B cell (primary cell): ENCODE results near the gene RIC3. TPM values are rescaled to one million over a fixed set of nuclear protein-coding genes. Genes with fewer than 3 reads are reported as not detected.

Experiments used
- ATAC-seq: fragments of 200-7000 bp; cut with Tn5 transposase; one replicate; pipeline ENCODE4 v1.10.0; 2021; ENCODE audit warnings: low read depth, mild to moderate bottlenecking, moderate number of reproducible peaks, moderate library complexity
- CTCF ChIA-PET: fragments of 350-600 bp; sonication (Branson Sonifier 250); formaldehyde crosslinking; loops from one replicate; lab custom pipeline; 2021; ENCODE audit warnings: antibody characterized with exemption, inconsistent platforms; lab: Charles Lee
- POLR2A ChIA-PET: fragments of 350-600 bp; sonication (Branson Sonifier 250); formaldehyde crosslinking; loops from one replicate; lab custom pipeline; 2021; ENCODE audit warnings: antibody characterized with exemption; lab: Charles Lee
- DNase-seq: peaks from one replicate; pipeline ENCODE4 v3.0.0; 2013
- H2AFZ ChIP-seq: 2 replicates; pipeline ENCODE4 v1.6.1; 2012; ENCODE audit warnings: mild to moderate bottlenecking, low read depth, low read length; ENCODE audit not compliant: insufficient read depth, poor library complexity, severe bottlenecking
- H3K27ac ChIP-seq, 2 donors: 1 replicate in 1 of 2; 2 replicates in 1 of 2; pipeline ENCODE4 v1.5.1; 2012 to 2013; ENCODE audit warnings: low read length in 2 of 2, mild to moderate bottlenecking in 2 of 2, moderate library complexity in 1 of 2
- H3K27me3 ChIP-seq, 4 experiments: fragments of 200-600 bp in 1 of 4; sonication (generic) in 1 of 4; replicated peaks in 1 of 4; 1 replicate in 2 of 4; 2 replicates in 2 of 4; pipeline versions ENCODE4 v1.6.1 to v1.7.0; 2013 to 2016; ENCODE audit warnings: low read length in 3 of 4, mild to moderate bottlenecking in 2 of 4, mixed read lengths in 1 of 4, moderate library complexity in 1 of 4; ENCODE audit not compliant: insufficient read depth in 4 of 4, control insufficient read depth in 3 of 4; ENCODE audit errors: control extremely low read depth in 1 of 4
- H3K36me3 ChIP-seq, 2 experiments: replicated peaks in 1 of 2; 1 replicate in 1 of 2; 2 replicates in 1 of 2; pipeline versions ENCODE4 v1.6.1 to v1.7.1; 2013; ENCODE audit warnings: low read length in 1 of 2; ENCODE audit not compliant: insufficient read depth in 2 of 2, control insufficient read depth in 1 of 2; ENCODE audit errors: control extremely low read depth in 1 of 2, extremely low read depth in 1 of 2
- H3K4me1 ChIP-seq, 2 donors: fragments of 200-600 bp in 1 of 2; sonication (generic) in 1 of 2; 1 replicate in 1 of 2; 2 replicates in 1 of 2; pipeline versions ENCODE4 v1.5.1 to v1.6.1; 2013 to 2017; ENCODE audit warnings: low read length in 2 of 2; ENCODE audit not compliant: control insufficient read depth in 2 of 2, insufficient read depth in 2 of 2
- H3K4me2 ChIP-seq: replicated peaks from 2 replicates; pipeline ENCODE3; 2012; ENCODE audit warnings: mild to moderate bottlenecking, low read depth, low read length; ENCODE audit not compliant: poor library complexity, severe bottlenecking
- H3K4me3 ChIP-seq, 5 experiments: fragments of 200-600 bp in 1 of 5; sonication (generic) in 1 of 5; 1 replicate in 3 of 5; 2 replicates in 2 of 5; pipeline versions ENCODE4 v1.5.1 to v1.7.0; 2011 to 2016; ENCODE audit warnings: low read length in 4 of 5, mild to moderate bottlenecking in 4 of 5, low read depth in 2 of 5, control low read depth in 1 of 5, moderate library complexity in 1 of 5; ENCODE audit not compliant: insufficient read depth in 1 of 5; ENCODE audit errors: control extremely low read depth in 1 of 5, extremely low read depth in 1 of 5
- H3K79me2 ChIP-seq: fragments of 200-600 bp; sonication (generic); one replicate; pipeline ENCODE4 v1.6.0; 2016; ENCODE audit warnings: low read length; ENCODE audit not compliant: control insufficient read depth, insufficient read depth
- H3K9ac ChIP-seq: fragments of 200-600 bp; sonication (generic); 2 replicates; pipeline ENCODE4 v1.6.1; 2017; ENCODE audit warnings: mild to moderate bottlenecking, low read length, moderate library complexity
- H3K9me3 ChIP-seq, 3 donors: one replicate each; pipeline versions ENCODE4 v1.6.1 to v1.7.1; 2013; ENCODE audit warnings: low read length in 2 of 3; ENCODE audit not compliant: control insufficient read depth in 2 of 3, insufficient read depth in 1 of 3; ENCODE audit errors: control extremely low read depth in 1 of 3
- H4K20me1 ChIP-seq: 2 replicates; pipeline ENCODE4 v1.6.0; 2012; ENCODE audit warnings: mild to moderate bottlenecking, low read length; ENCODE audit not compliant: insufficient read depth, control insufficient read depth, poor library complexity, severe bottlenecking
- H3K27ac Mint-ChIP-seq: one replicate; pipeline ENCODE4 v1.8.0; 2021; ENCODE audit warnings: mixed read lengths
- H3K27me3 Mint-ChIP-seq: one replicate; pipeline ENCODE4 v1.8.0; 2021; ENCODE audit warnings: mixed read lengths
- H3K4me1 Mint-ChIP-seq: one replicate; pipeline ENCODE4 v1.8.0; 2021; ENCODE audit warnings: mixed read lengths
- H3K4me3 Mint-ChIP-seq: one replicate; pipeline ENCODE4 v1.8.0; 2021; ENCODE audit warnings: mixed read lengths
- H3K9me3 Mint-ChIP-seq: one replicate; pipeline ENCODE4 v1.8.0; 2022; ENCODE audit warnings: mixed read lengths; ENCODE audit not compliant: insufficient read depth
- EZH2 ChIP-seq: IDR thresholded peaks from 2 replicates; pipeline ENCODE4 v1.6.1; 2012; ENCODE audit warnings: borderline replicate concordance, low read depth, mild to moderate bottlenecking, moderate library complexity, low read length; ENCODE audit not compliant: insufficient read depth, poor library complexity, severe bottlenecking
- WGBS: methylation state at CpG from one replicate; pipeline ENCODE4 v1.1.5; 2013; ENCODE audit warnings: missing lambda C conversion rate; ENCODE audit not compliant: insufficient coverage; 5-methylcytosine and 5-hydroxymethylcytosine counted together
- intact Hi-C: fragments of 100-400 bp; cut with micrococcal nuclease; formaldehyde crosslinking; loops from one replicate; pipeline ENCODE4 v1.10.0; 2022
- polyA plus RNA-seq: library from polyadenylated mRNA; depleted of rRNA; stranded (reverse); fragments of >200 nt; gene quantifications from 2 replicates; pipeline ENCODE4 v1.2.3, GENCODE V29; 2012
- total RNA-seq, 2 donors: library from RNA; stranded (reverse); fragments of 120-200 nt in 1 of 2; gene quantifications; 1 replicate in 1 of 2; 2 replicates in 1 of 2; pipeline versions ENCODE4 v1.2.3 to v1.2.4, GENCODE V29; 2013 to 2022
- TF ChIP-seq, protein P1 (sequence below): fragments of 200-600 bp; IDR thresholded peaks from one replicate; pipeline ENCODE4 v1.8.0; 2022; ENCODE audit warnings: antibody characterized with exemption, mild to moderate bottlenecking

Gene RIC3
- total and polyA plus RNA-seq, 2 donors (not counting 1 experiment from before 2014, with no cell fraction given), result 62.4 to 74.6 TPM

DNA sequence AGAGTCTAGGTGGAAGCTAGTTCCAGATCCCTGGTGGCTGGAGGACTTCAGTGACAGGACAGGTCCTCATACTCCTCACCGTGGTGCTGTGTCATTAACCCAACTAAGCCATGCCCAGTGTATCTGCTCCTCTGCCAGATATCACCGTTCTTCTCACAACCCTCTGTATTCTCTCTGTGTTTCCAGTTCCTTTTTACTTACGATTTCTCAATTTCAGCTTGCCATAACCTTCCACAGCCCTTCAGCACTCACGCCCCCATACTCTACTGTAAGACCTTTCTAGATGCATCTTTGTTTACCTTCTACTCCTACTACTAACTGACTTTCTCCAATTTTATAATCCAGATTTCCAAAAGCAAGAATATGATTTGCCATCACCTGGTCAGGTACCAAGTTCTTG is 26.1 kb upstream of the RIC3 start:
- intact Hi-C loops, result no loop called here
- WGBS, result 100% methylated on average over 3 of the region's 4 CpGs
- no peak for ATAC-seq
- peaks cover 15% of the 10 kb centered on the region for H3K27me3 Mint-ChIP-seq
- no peak overlapping the region for H3K27ac ChIP-seq
- no peak overlapping the region for H3K9ac ChIP-seq
- H3K79me2 ChIP-seq, result no peaks in the 10 kb centered on the region
- no peak for DNase-seq
- no peak overlapping the region for H3K4me2 ChIP-seq
- H3K27ac Mint-ChIP-seq, result no peak overlapping the region
- no peaks in the 10 kb centered on the region for H3K9me3 ChIP-seq
- H3K4me1 Mint-ChIP-seq, result peaks cover 14% of the 10 kb centered on the region
- H3K9me3 Mint-ChIP-seq, result no peaks in the 10 kb centered on the region
- TF ChIP-seq EZH2, result no peak
- TF ChIP-seq, protein P1, sequence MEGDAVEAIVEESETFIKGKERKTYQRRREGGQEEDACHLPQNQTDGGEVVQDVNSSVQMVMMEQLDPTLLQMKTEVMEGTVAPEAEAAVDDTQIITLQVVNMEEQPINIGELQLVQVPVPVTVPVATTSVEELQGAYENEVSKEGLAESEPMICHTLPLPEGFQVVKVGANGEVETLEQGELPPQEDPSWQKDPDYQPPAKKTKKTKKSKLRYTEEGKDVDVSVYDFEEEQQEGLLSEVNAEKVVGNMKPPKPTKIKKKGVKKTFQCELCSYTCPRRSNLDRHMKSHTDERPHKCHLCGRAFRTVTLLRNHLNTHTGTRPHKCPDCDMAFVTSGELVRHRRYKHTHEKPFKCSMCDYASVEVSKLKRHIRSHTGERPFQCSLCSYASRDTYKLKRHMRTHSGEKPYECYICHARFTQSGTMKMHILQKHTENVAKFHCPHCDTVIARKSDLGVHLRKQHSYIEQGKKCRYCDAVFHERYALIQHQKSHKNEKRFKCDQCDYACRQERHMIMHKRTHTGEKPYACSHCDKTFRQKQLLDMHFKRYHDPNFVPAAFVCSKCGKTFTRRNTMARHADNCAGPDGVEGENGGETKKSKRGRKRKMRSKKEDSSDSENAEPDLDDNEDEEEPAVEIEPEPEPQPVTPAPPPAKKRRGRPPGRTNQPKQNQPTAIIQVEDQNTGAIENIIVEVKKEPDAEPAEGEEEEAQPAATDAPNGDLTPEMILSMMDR, result no peak
- H3K36me3 ChIP-seq, result no peaks in the 10 kb centered on the region
- H3K4me3 Mint-ChIP-seq, result no peak overlapping the region
- H2AFZ ChIP-seq, result no peak overlapping the region
- no peaks in the 10 kb centered on the region for H3K27me3 ChIP-seq
- CTCF ChIA-PET, result interaction anchor here (0.7 to 7.8 kb wide), 7 partner anchors 10 to 371 kb away, joined by 3 to 327 read pairs (median 7); partner anchors contain the start of genes LMO1 and RIC3
- no peak overlapping the region for H3K4me3 ChIP-seq
- no peaks in the 10 kb centered on the region for H4K20me1 ChIP-seq
- POLR2A ChIA-PET, result no interaction called here
- peaks cover 19 to 20% of the 10 kb centered on the region in 2 donors for H3K4me1 ChIP-seq

DNA sequence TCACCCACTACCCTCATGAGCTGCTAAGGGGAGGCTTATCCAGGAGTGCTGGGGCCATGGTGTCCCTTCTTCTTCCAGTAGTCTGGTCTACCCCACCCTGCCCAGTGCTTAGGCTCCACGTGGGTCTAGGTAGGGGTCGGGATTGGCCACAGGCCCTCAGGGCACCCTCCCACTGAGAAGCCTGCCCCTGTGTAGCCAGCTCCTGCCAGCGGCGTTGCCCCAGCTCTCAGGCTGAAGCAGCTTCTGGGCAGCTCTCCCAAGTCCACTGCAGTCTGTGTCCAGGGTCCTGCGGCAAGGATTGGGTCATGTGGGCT is 24.0 kb upstream of the RIC3 start:
- ATAC-seq, result peak; percentile 28
- 64% methylated on average over 5 of the region's 5 CpGs for WGBS
- H3K4me2 ChIP-seq, result peak overlapping the region; percentile 44
- DNase-seq, result no peak
- Mint-ChIP-seq H3K27me3 (peaks cover 20% of the 10 kb centered on the region), H3K4me3 (no peak overlapping the region), H3K4me1 (peaks cover 14% of the 10 kb centered on the region), H3K9me3 (no peaks in the 10 kb centered on the region), H3K27ac (no peak overlapping the region)
- no peak overlapping the region for H3K4me3 ChIP-seq
- no peaks in the 10 kb centered on the region for H4K20me1 ChIP-seq
- H3K27me3 ChIP-seq, result peaks cover 0 to 2% (median 0%) of the 10 kb centered on the region in 4 experiments
- no peak for TF ChIP-seq EZH2
- TF ChIP-seq, protein P1, result peak; percentile 58
- intact Hi-C loops, result loop anchor here (1.0 kb wide), 4 partner anchors 9 to 373 kb away; partner anchors contain the start of gene LMO1
- no peaks in the 10 kb centered on the region for H3K79me2 ChIP-seq
- CTCF ChIA-PET, result interaction anchor here (0.7 to 7.8 kb wide), 17 partner anchors 7 to 391 kb away, joined by 3 to 327 read pairs (median 4); partner anchors contain the start of genes LMO1 and RIC3
- no peak overlapping the region for H2AFZ ChIP-seq
- no peaks in the 10 kb centered on the region for H3K9me3 ChIP-seq
- H3K9ac ChIP-seq, result no peak overlapping the region
- POLR2A ChIA-PET, result no interaction called here
- H3K27ac ChIP-seq, result no peak overlapping the region
- no peaks in the 10 kb centered on the region for H3K36me3 ChIP-seq
- peaks cover 18 to 19% of the 10 kb centered on the region in 2 donors for H3K4me1 ChIP-seq
